ENCODE measurements around the gene PDE10A.

DNA sequence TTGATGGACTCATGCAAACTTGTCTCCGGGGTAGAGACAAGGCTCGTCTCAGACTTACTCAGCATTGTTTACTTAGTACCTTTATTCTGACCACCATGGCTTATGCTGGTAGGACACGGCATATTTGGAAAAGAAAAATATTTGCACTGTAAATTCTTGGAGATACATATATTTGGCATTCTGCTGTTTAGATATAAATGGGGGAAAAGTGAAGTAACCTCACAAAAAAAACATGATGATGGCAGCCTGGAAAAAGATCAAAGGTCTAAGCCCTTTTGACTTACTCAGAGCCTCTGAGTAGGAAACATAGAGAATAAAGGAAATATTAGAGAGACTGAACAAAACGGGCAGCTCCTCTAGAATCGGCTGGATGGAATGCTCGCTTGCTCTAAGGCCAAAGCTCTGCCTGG lies 32.5 kb downstream of the PDE10A start:
- TF ChIP-seq, protein P1, sequence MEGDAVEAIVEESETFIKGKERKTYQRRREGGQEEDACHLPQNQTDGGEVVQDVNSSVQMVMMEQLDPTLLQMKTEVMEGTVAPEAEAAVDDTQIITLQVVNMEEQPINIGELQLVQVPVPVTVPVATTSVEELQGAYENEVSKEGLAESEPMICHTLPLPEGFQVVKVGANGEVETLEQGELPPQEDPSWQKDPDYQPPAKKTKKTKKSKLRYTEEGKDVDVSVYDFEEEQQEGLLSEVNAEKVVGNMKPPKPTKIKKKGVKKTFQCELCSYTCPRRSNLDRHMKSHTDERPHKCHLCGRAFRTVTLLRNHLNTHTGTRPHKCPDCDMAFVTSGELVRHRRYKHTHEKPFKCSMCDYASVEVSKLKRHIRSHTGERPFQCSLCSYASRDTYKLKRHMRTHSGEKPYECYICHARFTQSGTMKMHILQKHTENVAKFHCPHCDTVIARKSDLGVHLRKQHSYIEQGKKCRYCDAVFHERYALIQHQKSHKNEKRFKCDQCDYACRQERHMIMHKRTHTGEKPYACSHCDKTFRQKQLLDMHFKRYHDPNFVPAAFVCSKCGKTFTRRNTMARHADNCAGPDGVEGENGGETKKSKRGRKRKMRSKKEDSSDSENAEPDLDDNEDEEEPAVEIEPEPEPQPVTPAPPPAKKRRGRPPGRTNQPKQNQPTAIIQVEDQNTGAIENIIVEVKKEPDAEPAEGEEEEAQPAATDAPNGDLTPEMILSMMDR (conservative IDR thresholded peaks at IDR 0.05 in 1 of 2, IDR thresholded peaks at IDR 0.05 in 1 of 2; ENCODE audit: extremely low read depth in 1 of 2, insufficient read depth in 1 of 2, low read depth in 1 of 2, low read length in 2 of 2) = no peak
- no peak for TF ChIP-seq EZH2 (IDR thresholded peaks at IDR 0.05; ENCODE audit: borderline replicate concordance, low read length)
